ENCODE data around the gene ZNF157.
A peak's percentile ranks its signal among the peaks of the same experiment; 100 is the strongest.
"Not testable (repeated sequence)": the region's sequence is repeated elsewhere in the genome, so short reads cannot be mapped to it uniquely, and the experiment has no call there.

Gene ZNF157

GRCh38 chrX:47370278-47370677, at the start of gene ZNF157:
Gene ZNF157 (plus strand): TSS chrX:47370578. CDS start chrX:47370669, 91 bp downstream.
- DNase-seq = no peak
- in situ Hi-C loops (cut with MboI; ENCODE audit: low pct_unique_long_range_greater_than_20kb, low sequenced_read_pairs) = no loop called here

GRCh38 chrX:47321386-47321785, 49.0 kb upstream of the ZNF157 start:
- in situ Hi-C loops (cut with MboI; ENCODE audit: low pct_unique_long_range_greater_than_20kb, low sequenced_read_pairs) = no loop called here
- DNase-seq = no peak

GRCh38 chrX:47321823-47322371, 48.5 kb upstream of the ZNF157 start:
- no peak for DNase-seq
- in situ Hi-C loops (cut with MboI; ENCODE audit: low pct_unique_long_range_greater_than_20kb, low sequenced_read_pairs) = no loop called here

- in situ Hi-C loops (cut with MboI; ENCODE audit: low pct_unique_long_range_greater_than_20kb, low sequenced_read_pairs) = no loop called here
- no peak for DNase-seq
These were observed 42.5 kb upstream of the ZNF157 start for GRCh38 chrX:47327902-47328301.

GRCh38 chrX:47332729-47333128, 37.6 kb upstream of the ZNF157 start:
- DNase-seq = not testable (repeated sequence)

GRCh38 chrX:47351706-47352105, 18.7 kb upstream of the ZNF157 start:
- no peak for DNase-seq
- in situ Hi-C loops (cut with MboI; ENCODE audit: low pct_unique_long_range_greater_than_20kb, low sequenced_read_pairs) = no loop called here

More at GRCh38 chrX:47332729-47333128, 37.6 kb upstream of the ZNF157 start:
- in situ Hi-C loops (cut with MboI; ENCODE audit: low pct_unique_long_range_greater_than_20kb, low sequenced_read_pairs) = not testable (repeated sequence)

GRCh38 chrX:47358387-47359065, 11.9 kb upstream of the ZNF157 start:
- peak; percentile 74 for DNase-seq
- in situ Hi-C loops (cut with MboI; ENCODE audit: low pct_unique_long_range_greater_than_20kb, low sequenced_read_pairs) = no loop called here

- no peak for DNase-seq
- in situ Hi-C loops (cut with MboI; ENCODE audit: low pct_unique_long_range_greater_than_20kb, low sequenced_read_pairs) = no loop called here
These were observed 9.8 kb upstream of the ZNF157 start for GRCh38 chrX:47360423-47361179.

GRCh38 chrX:47361538-47362511, 8.6 kb upstream of the ZNF157 start:
- in situ Hi-C loops (cut with MboI; ENCODE audit: low pct_unique_long_range_greater_than_20kb, low sequenced_read_pairs) = no loop called here
- DNase-seq = no peak

GRCh38 chrX:47366041-47366722, 4.2 kb upstream of the ZNF157 start:
- DNase-seq = peak; percentile 89
- in situ Hi-C loops (cut with MboI; ENCODE audit: low pct_unique_long_range_greater_than_20kb, low sequenced_read_pairs) = no loop called here

- in situ Hi-C loops (cut with MboI; ENCODE audit: low pct_unique_long_range_greater_than_20kb, low sequenced_read_pairs) = no loop called here
These were observed 2.8 kb downstream of the ZNF157 start for GRCh38 chrX:47373198-47373597.

GRCh38 chrX:47380268-47380667, 9.9 kb downstream of the ZNF157 start:
- DNase-seq = no peak
- in situ Hi-C loops (cut with MboI; ENCODE audit: low pct_unique_long_range_greater_than_20kb, low sequenced_read_pairs) = no loop called here

More at GRCh38 chrX:47373198-47373597, 2.8 kb downstream of the ZNF157 start:
- no peak for DNase-seq

- in situ Hi-C loops (cut with MboI; ENCODE audit: low pct_unique_long_range_greater_than_20kb, low sequenced_read_pairs); DNase-seq: not testable (repeated sequence)
These were observed 10.5 kb downstream of the ZNF157 start for GRCh38 chrX:47380837-47381236.

- in situ Hi-C loops (cut with MboI; ENCODE audit: low pct_unique_long_range_greater_than_20kb, low sequenced_read_pairs) = no loop called here
- peak; percentile 76 for DNase-seq
These were observed 14.1 kb downstream of the ZNF157 start for GRCh38 chrX:47384502-47384901.

GRCh38 chrX:47390780-47391179, 20.4 kb downstream of the ZNF157 start:
- in situ Hi-C loops (cut with MboI; ENCODE audit: low pct_unique_long_range_greater_than_20kb, low sequenced_read_pairs) = no loop called here
- no peak for DNase-seq

- no peak for DNase-seq
- in situ Hi-C loops (cut with MboI; ENCODE audit: low pct_unique_long_range_greater_than_20kb, low sequenced_read_pairs) = no loop called here
These were observed 42.8 kb downstream of the ZNF157 start for GRCh38 chrX:47413179-47413594.

- DNase-seq = no peak
- in situ Hi-C loops (cut with MboI; ENCODE audit: low pct_unique_long_range_greater_than_20kb, low sequenced_read_pairs) = no loop called here
These were observed 49.9 kb downstream of the ZNF157 start for GRCh38 chrX:47420265-47420664.

- in situ Hi-C loops (cut with MboI; ENCODE audit: low pct_unique_long_range_greater_than_20kb, low sequenced_read_pairs) = no loop called here
These were observed 50.6 kb downstream of the ZNF157 start for GRCh38 chrX:47420962-47421361.

GRCh38 chrX:47422444-47422843, 52.1 kb downstream of the ZNF157 start:
- in situ Hi-C loops (cut with MboI; ENCODE audit: low pct_unique_long_range_greater_than_20kb, low sequenced_read_pairs) = no loop called here

More at GRCh38 chrX:47420962-47421361, 50.6 kb downstream of the ZNF157 start:
- peak; percentile 52 for DNase-seq

More at GRCh38 chrX:47422444-47422843, 52.1 kb downstream of the ZNF157 start:
- DNase-seq = no peak

Measured in KBM-7 (cell line).